ENCODE measurements around the gene OR13C8. TPM values are rescaled to one million over a fixed set of nuclear protein-coding genes. Genes with fewer than 3 reads are reported as not detected.

OR13C8 gene
- total and polyA plus RNA-seq, 2 donors (not counting 3 experiments of a cell fraction or from before 2014, with no cell fraction given), result not detected

DNA sequence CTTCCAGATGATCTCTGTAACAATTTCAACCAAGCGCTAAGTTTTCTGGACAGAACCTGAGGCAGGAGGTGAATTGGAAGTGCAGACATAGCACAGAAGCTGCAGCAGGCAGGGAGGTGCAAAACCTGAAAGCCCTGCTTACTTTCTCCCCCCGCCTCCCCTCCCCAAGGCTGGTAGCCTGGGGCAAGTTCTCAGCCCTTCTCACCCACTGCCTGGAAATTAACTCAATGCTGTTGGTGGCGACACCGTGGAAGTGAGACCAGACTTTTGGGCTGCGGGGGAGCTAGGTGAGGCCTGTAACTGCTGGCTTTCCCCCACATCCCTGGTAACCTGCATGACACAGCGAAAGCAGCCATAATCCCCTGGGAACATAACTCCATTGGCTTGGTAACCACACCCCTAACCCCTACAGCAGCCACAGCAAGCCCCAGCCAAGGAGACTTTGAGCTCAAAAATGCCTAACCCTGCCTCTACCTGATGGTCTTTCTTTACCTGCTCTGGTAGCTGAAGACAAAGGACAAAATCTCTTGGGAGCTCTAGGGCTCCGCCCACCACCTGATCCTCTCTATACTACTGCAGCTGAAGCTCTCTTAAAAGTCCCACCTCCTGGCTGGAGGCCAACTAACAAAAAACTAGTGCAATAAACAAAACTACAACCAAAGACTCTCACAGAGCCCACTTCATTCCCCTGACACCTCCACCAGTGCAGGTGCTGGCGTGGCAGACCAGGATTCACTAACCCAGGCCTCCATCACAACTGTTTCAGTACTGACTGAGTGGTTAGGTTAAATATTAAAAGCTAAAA lies 11.9 kb upstream of the OR13C8 start:
- Histone ChIP-seq H3K9ac (replicated peaks; ENCODE audit: extremely low read depth, insufficient read depth, low read length) (no peak overlapping the region), H3K27me3 (ENCODE audit: control insufficient read depth in 2 of 2, insufficient read depth in 2 of 2, low read length in 2 of 2) (no peaks in the 10 kb centered on the region), H3K36me3 (ENCODE audit: control insufficient read depth in 2 of 2, extremely low read depth in 1 of 2, insufficient read depth in 2 of 2, low read length in 2 of 2) (no peaks in the 10 kb centered on the region), H3K9me1 (replicated peaks; ENCODE audit: control insufficient read depth, extremely low read depth, insufficient read depth, low read length) (no peaks in the 10 kb centered on the region), H3K4me2 (ENCODE audit: insufficient read depth, low read length) (no peak overlapping the region), H2AFZ (ENCODE audit: low read depth, low read length) (no peak overlapping the region), H3K9me3 (replicated peaks; ENCODE audit: control insufficient read depth, insufficient read depth, low read length) (no peaks in the 10 kb centered on the region), H4K20me1 (replicated peaks; ENCODE audit: control insufficient read depth, extremely low read depth, insufficient read depth, low read length) (no peaks in the 10 kb centered on the region), H3K79me2 (ENCODE audit: control insufficient read depth, insufficient read depth, low read length) (no peaks in the 10 kb centered on the region), H3K4me3 (replicated peaks in 1 of 3; ENCODE audit: insufficient read depth in 1 of 3, low read depth in 1 of 3, low read length in 3 of 3) (no peak overlapping the region), H3K4me1 (ENCODE audit: control insufficient read depth, extremely low read depth, insufficient read depth, low read length) (no peaks in the 10 kb centered on the region), H3K27ac (ENCODE audit: insufficient read depth, low read depth, low read length) (no peak overlapping the region)
- POLR2A ChIA-PET, result no interaction called here
- CTCF ChIA-PET, result no interaction called here
- BruUV-seq (replicated peaks), result no TSS peak
- FAIRE-seq, result no peak
- intact Hi-C loops (cut with micrococcal nuclease), result no loop called here
- no peak for TF ChIP-seq MAX (IDR thresholded peaks at IDR 0.05; ENCODE audit: insufficient read depth, insufficient read length)
- TF ChIP-seq GATA2 (IDR thresholded peaks at IDR 0.05; ENCODE audit: insufficient read depth, insufficient read length, low read depth, low read length), result no peak
- TF ChIP-seq POLR2A (IDR thresholded peaks at IDR 0.05; ENCODE audit: low read depth, low read length), result no peak
- TF ChIP-seq FOS (IDR thresholded peaks at IDR 0.05; ENCODE audit: borderline replicate concordance, insufficient read depth, low read length), result no peak
- no peak for TF ChIP-seq MYC (IDR thresholded peaks at IDR 0.05; ENCODE audit: low read depth, low read length)
- no peak for TF ChIP-seq CTCF (IDR thresholded peaks at IDR 0.05; ENCODE audit: extremely low read depth in 1 of 2, insufficient read depth in 1 of 2, low read depth in 1 of 2, low read length in 2 of 2)
- TF ChIP-seq POLR2AphosphoS5 (IDR thresholded peaks at IDR 0.05; ENCODE audit: insufficient read depth, low read depth, low read length), result no peak
- no peak for TF ChIP-seq EZH2 (IDR thresholded peaks at IDR 0.05; ENCODE audit: borderline replicate concordance, low read depth, low read length, severe bottlenecking)
- no peak for TF ChIP-seq JUN (IDR thresholded peaks at IDR 0.05; ENCODE audit: borderline replicate concordance, insufficient read depth, insufficient read length, low read depth)
- DNase-seq (ENCODE audit: low read depth, low spot score), result no peak
- dilution Hi-C loops (cut with MboI; ENCODE audit: extremely low pct_ligation_motif_present, low sequenced_read_pairs), result no loop called here

Measured in endothelial cell of umbilical vein (primary cell).